ENCODE results near the gene GPR45. TPM values are rescaled to one million over a fixed set of nuclear protein-coding genes. Genes with fewer than 3 reads are reported as not detected.

The GPR45 gene
- total and polyA plus RNA-seq, 3 donors from 2014 or later, result 0.68 to 0.74 TPM; not detected in 1

Other genes with a start within 250 kb of the GPR45 start
- 10 to 100 TPM; 28.6 to 30.5 TPM for gene MRPS9, start 203.7 kb upstream of the GPR45 start, total RNA-seq
- 59.6 TPM for gene MRPS9, start 203.7 kb upstream of the GPR45 start, polyA plus RNA-seq (ENCODE audit: insufficient read depth, low read depth, low replicate concordance)
- gene TGFBRAP1, start 88.0 kb downstream of the GPR45 start, total RNA-seq, result 10 to 100 TPM; 10.8 to 16.3 TPM
- gene TGFBRAP1, start 88.0 kb downstream of the GPR45 start, polyA plus RNA-seq (ENCODE audit: insufficient read depth, low read depth, low replicate concordance), result 7.3 TPM
- gene C2orf49, start 95.8 kb downstream of the GPR45 start, total RNA-seq, result 10 to 100 TPM; 32.6 to 35.4 TPM
- gene C2orf49, start 95.8 kb downstream of the GPR45 start, polyA plus RNA-seq (ENCODE audit: insufficient read depth, low read depth, low replicate concordance), result 28.5 TPM
- 100 to 1,000 TPM in 1 of 2 donors, 10 to 100 TPM in 1; 76.9 to 154 TPM for gene FHL2, start 157.3 kb downstream of the GPR45 start, total RNA-seq
- gene FHL2, start 157.3 kb downstream of the GPR45 start, polyA plus RNA-seq (ENCODE audit: insufficient read depth, low read depth, low replicate concordance), result 99.3 TPM